ENCODE measurements around the gene MGAT3.

The MGAT3 gene

DNA sequence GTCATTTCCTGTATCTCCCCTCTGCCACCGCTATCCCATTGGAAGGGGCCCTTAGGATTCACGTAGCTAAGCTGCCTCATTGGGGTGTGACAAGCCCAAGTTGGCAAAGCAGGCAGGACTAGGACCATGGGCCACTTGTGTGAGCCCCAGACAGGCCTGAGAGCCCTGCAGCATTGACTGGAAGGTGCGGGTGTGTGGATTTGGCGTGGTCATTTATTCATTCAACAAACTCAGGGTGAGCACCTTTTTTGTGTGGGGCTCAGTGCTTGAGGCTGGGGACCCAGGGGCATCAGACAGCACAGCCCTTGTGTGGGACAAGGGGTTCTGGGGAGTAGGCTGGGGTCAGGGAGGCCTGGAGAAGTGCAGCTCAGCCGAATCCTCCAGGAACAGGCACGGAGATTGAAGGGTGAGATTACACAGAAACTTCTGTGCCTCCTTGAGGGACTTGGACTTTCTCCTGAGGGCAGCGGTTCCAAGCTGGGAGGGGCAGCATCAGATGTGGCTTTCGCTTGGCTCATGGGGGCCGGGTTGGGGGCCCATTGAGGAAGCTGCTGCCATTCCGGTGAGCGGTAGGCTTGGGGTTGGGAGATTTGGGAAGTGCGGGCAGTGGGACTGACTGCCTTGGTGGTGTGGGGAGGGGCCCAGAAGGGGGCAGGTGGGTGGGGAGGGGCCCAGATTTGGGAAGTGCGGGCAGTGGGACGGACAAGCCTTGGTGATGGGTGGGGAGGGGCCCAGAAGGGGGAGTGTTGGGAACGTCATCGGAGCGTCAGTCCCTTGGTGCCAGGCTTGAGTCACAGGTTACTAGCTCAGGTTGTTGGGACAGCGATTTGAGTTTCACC, 11.9 kb downstream of the MGAT3 start:
- H3K4me3 ChIP-seq (ENCODE audit: insufficient read depth, low read depth, low read length, poor library complexity, severe bottlenecking), result no peak overlapping the region
- no peaks in the 10 kb centered on the region for H3K27me3 ChIP-seq (replicated peaks; ENCODE audit: control insufficient read depth, insufficient read depth, low read length, poor library complexity, severe bottlenecking)
- H3K9me3 ChIP-seq (ENCODE audit: control insufficient read depth, low read length), result no peaks in the 10 kb centered on the region
- no peak for DNase-seq
- peaks cover 14% of the 10 kb centered on the region for H3K4me1 ChIP-seq (ENCODE audit: control insufficient read depth, insufficient read depth, low read length, poor library complexity, severe bottlenecking)
- H3K36me3 ChIP-seq (ENCODE audit: control insufficient read depth, insufficient read depth, low read length), result no peaks in the 10 kb centered on the region
- no peak overlapping the region for H3K27ac ChIP-seq (ENCODE audit: insufficient read depth, low read length, poor library complexity, severe bottlenecking)

DNA sequence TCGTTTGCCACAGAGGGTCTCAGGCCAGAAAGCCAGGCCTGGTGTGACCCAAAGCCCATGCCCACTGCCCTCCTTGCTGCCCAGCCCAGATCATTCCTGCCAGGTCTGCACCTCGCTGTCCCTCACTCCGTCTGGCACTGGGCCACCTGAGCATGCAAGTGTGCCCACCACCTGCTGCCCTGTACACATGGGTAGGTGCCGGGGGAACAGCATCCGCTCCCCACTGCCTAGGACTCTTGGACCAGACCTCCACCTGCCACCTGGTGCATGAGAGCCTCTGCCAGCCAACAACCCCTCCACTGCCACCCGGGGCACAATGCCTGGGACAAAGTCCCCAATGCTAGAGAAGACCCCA, 12.5 kb downstream of the MGAT3 start:
- no peaks in the 10 kb centered on the region for H3K9me3 ChIP-seq (ENCODE audit: control insufficient read depth, low read length)
- DNase-seq, result no peak
- no peak overlapping the region for H3K4me3 ChIP-seq (ENCODE audit: insufficient read depth, low read depth, low read length, poor library complexity, severe bottlenecking)
- H3K27me3 ChIP-seq (replicated peaks; ENCODE audit: control insufficient read depth, insufficient read depth, low read length, poor library complexity, severe bottlenecking), result no peaks in the 10 kb centered on the region
- no peak overlapping the region for H3K27ac ChIP-seq (ENCODE audit: insufficient read depth, low read length, poor library complexity, severe bottlenecking)
- H3K36me3 ChIP-seq (ENCODE audit: control insufficient read depth, insufficient read depth, low read length), result no peaks in the 10 kb centered on the region
- peaks cover 14% of the 10 kb centered on the region for H3K4me1 ChIP-seq (ENCODE audit: control insufficient read depth, insufficient read depth, low read length, poor library complexity, severe bottlenecking)

DNA sequence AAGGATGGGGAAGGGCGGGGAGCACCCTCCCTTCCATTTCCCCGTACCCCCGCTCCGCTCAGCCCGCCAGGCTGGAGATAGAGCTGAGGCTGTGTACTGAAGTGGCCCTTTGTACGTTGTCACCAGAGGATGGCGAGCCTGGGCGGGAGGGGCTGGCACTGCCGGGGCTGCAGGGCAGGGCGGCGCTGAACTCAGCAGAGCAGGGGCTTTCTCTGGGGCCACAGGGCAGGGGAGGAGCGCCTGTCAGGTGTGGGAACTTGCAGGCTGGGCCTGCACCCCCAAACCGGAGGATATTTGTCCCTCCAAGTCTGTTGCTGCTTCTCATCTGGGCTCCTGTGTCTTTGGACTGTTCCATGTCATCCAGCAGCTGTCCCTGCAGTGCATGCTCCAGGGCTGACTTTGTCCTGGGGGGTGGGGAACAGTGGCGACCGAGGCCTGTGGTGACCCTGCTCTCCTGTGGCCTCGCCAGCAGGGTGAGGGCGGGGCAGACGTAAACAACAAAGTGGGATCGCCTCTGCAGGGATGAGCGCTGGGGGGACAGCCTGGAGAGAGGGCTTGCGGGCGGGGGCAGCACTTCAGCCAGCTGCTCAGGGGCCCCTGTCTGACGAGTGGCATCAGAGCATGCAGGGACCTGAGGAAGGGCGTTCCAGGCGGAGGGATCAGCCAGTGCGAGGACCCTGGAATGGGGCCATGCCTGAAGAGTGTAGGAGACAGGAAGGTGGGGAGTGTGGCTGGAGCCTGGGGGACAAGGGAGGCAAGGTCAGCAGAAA, 13.1 kb downstream of the MGAT3 start:
- H3K27me3 ChIP-seq (replicated peaks; ENCODE audit: control insufficient read depth, insufficient read depth, low read length, poor library complexity, severe bottlenecking), result no peaks in the 10 kb centered on the region
- H3K4me1 ChIP-seq (ENCODE audit: control insufficient read depth, insufficient read depth, low read length, poor library complexity, severe bottlenecking), result peaks cover 14% of the 10 kb centered on the region
- no peak for DNase-seq
- H3K27ac ChIP-seq (ENCODE audit: insufficient read depth, low read length, poor library complexity, severe bottlenecking), result no peak overlapping the region
- no peaks in the 10 kb centered on the region for H3K9me3 ChIP-seq (ENCODE audit: control insufficient read depth, low read length)
- H3K36me3 ChIP-seq (ENCODE audit: control insufficient read depth, insufficient read depth, low read length), result no peaks in the 10 kb centered on the region
- H3K4me3 ChIP-seq (ENCODE audit: insufficient read depth, low read depth, low read length, poor library complexity, severe bottlenecking), result no peak overlapping the region

DNA sequence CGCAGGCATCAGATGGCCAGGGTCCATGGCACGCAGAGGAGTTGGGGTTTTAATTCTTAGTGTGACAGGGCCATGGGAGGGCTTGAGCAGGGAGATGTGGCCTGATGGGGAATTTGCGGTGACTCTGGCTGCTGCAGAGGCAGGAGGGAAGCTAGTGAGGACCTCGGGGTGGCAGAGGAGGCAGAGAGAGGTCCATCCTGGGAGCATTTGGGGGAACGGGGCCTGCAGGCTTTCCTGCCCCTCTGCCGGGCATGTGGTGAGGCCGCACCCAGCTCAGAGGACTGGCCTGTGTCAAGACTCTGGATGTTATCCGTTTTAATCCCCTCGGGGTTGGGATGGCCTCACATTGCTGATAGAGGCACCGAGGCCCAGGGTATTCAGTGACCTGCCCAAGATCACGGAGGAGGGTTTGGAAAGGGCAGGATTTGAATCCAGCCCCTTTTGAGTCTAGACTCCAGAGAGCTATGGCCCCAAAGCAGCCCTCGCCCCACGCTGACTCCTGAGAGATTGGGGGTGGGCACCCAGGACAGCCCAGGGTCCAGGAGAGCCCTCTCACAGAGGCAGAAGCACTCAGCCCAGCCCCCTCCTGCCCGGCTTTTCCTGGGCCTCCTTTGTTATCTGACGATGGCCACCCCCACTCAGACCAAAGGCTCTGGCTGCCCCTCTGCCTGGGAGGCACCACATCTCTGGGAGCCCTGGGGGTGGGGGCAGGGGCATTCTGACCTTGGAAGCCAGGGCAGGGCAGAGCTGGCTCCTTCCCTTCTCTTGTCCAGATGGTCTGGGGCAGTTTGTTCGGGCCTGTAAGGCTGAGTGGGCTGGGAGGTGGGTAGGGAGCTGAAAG, 13.9 kb downstream of the MGAT3 start:
- Histone ChIP-seq H3K27me3 (replicated peaks; ENCODE audit: control insufficient read depth, insufficient read depth, low read length, poor library complexity, severe bottlenecking) (no peaks in the 10 kb centered on the region), H3K4me3 (ENCODE audit: insufficient read depth, low read depth, low read length, poor library complexity, severe bottlenecking) (no peak overlapping the region), H3K36me3 (ENCODE audit: control insufficient read depth, insufficient read depth, low read length) (no peaks in the 10 kb centered on the region), H3K9me3 (ENCODE audit: control insufficient read depth, low read length) (no peaks in the 10 kb centered on the region), H3K4me1 (ENCODE audit: control insufficient read depth, insufficient read depth, low read length, poor library complexity, severe bottlenecking) (peaks cover 14% of the 10 kb centered on the region), H3K27ac (ENCODE audit: insufficient read depth, low read length, poor library complexity, severe bottlenecking) (no peak overlapping the region)
- no peak for DNase-seq

DNA sequence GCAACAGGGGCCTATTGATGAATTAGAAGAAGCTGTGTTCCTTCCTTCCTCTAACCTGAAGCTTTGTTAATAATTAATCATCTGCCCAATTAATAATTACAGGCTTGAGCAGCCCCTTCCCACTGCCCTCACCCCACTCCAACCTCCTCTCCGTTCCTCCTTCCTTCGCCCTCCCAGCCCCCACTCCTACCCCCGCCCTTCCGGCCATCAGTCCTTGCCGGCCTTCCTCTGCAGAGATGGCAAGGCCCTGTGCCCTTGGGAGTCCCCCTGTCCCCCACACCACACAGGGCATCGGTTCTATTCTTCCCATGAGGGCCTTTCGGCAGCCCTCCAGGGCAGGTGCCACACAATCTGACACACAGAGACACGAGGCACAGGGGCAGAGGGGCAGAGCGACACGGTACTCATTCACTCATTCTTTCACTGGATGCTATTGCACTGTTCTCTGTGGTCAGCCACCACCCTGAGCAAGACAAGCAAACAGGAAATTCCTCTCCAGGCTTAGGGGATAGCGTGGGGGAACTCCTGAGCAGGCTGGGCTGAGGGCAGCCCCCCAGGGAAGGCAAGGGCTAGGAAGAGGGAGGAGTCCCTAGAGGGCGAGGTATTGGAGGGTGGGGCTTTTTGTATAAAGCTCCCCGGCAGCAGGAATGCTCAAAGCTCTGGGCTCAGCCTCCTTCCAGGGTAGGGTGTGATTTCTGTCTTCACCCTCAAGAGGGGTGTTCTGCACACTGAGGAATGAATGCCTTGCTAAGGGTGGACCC, 14.7 kb downstream of the MGAT3 start:
- no peaks in the 10 kb centered on the region for H3K36me3 ChIP-seq (ENCODE audit: control insufficient read depth, insufficient read depth, low read length)
- no peak for DNase-seq
- H3K27me3 ChIP-seq (replicated peaks; ENCODE audit: control insufficient read depth, insufficient read depth, low read length, poor library complexity, severe bottlenecking), result no peaks in the 10 kb centered on the region
- peaks cover 14% of the 10 kb centered on the region for H3K4me1 ChIP-seq (ENCODE audit: control insufficient read depth, insufficient read depth, low read length, poor library complexity, severe bottlenecking)
- no peak overlapping the region for H3K4me3 ChIP-seq (ENCODE audit: insufficient read depth, low read depth, low read length, poor library complexity, severe bottlenecking)
- H3K9me3 ChIP-seq (ENCODE audit: control insufficient read depth, low read length), result no peaks in the 10 kb centered on the region
- no peak overlapping the region for H3K27ac ChIP-seq (ENCODE audit: insufficient read depth, low read length, poor library complexity, severe bottlenecking)

DNA sequence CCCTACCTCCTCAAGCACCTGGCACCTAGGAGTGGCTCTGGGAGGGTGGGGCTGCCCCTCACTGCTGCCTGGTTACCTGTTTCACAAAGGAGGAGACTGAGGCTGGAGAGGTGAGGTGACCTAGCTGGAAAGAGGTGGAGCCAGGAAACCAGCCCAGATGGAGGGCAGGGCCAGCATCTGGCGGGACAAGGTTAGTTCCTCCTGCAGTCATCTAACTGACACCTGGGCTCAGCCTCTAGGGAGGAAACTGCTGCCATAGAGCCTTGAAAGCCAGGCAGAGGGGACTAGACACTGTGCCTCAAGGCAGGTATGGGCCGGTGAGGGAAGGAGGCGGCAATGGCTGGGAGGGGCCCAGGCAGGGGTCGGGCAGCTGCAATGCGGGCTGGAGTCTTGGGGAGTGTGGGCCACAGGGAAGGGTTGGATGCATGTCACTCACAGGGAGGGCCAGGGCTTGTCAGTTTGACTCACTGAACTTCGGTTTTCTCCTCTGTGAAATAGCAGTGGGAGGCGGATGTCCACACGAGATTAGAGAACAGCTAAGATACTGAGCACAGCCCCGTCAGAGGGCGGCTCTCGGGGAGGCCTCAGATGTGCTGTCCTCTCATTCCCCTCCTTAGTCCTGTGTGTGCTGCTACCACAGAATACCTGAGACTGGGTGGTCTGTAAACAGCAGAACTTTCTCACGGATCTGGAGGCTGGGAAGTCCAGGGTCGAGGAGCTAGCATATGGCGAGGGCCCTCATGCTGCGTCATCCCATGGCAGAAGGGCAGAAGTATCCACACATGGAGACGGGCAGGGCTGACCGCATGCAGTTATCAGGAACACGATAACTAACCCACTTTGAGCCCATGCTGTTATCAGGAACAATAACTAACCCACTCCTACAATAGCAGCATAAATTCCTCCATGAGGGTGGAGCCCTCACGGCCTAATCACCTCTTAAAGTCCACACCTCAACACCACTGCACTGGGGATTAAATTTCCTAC, 16.1 kb downstream of the MGAT3 start:
- no peak overlapping the region for H3K4me3 ChIP-seq (ENCODE audit: insufficient read depth, low read depth, low read length, poor library complexity, severe bottlenecking)
- H3K27ac ChIP-seq (ENCODE audit: insufficient read depth, low read length, poor library complexity, severe bottlenecking), result no peak overlapping the region
- peaks cover 14% of the 10 kb centered on the region for H3K4me1 ChIP-seq (ENCODE audit: control insufficient read depth, insufficient read depth, low read length, poor library complexity, severe bottlenecking)
- H3K36me3 ChIP-seq (ENCODE audit: control insufficient read depth, insufficient read depth, low read length), result no peaks in the 10 kb centered on the region
- DNase-seq, result no peak
- no peaks in the 10 kb centered on the region for H3K27me3 ChIP-seq (replicated peaks; ENCODE audit: control insufficient read depth, insufficient read depth, low read length, poor library complexity, severe bottlenecking)
- no peaks in the 10 kb centered on the region for H3K9me3 ChIP-seq (ENCODE audit: control insufficient read depth, low read length)

DNA sequence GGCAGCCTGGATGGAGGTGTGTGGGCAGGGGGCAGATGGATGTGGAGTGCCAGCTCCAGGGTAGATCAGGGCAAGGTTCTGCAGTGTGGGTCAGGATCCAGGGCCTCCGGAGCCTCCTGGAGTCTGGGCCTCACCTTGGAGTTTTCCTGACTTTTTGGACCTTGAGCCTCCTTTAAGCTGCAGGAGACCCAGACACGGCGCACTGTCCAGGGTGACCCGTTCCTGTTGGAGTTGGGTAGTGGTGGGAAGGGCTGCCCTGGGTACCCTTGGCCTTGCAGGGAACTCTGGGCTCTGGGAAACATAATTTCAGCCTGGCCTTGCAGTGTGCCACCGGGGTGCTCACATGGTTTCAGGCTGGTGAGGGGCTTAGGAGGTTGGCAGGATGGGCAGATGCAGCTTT, 17.0 kb downstream of the MGAT3 start:
- Histone ChIP-seq H3K36me3 (ENCODE audit: control insufficient read depth, insufficient read depth, low read length) (no peaks in the 10 kb centered on the region), H3K4me1 (ENCODE audit: control insufficient read depth, insufficient read depth, low read length, poor library complexity, severe bottlenecking) (peaks cover 14% of the 10 kb centered on the region), H3K27ac (ENCODE audit: insufficient read depth, low read length, poor library complexity, severe bottlenecking) (no peak overlapping the region), H3K9me3 (ENCODE audit: control insufficient read depth, low read length) (no peaks in the 10 kb centered on the region), H3K4me3 (ENCODE audit: insufficient read depth, low read depth, low read length, poor library complexity, severe bottlenecking) (no peak overlapping the region), H3K27me3 (replicated peaks; ENCODE audit: control insufficient read depth, insufficient read depth, low read length, poor library complexity, severe bottlenecking) (no peaks in the 10 kb centered on the region)
- DNase-seq, result no peak

DNA sequence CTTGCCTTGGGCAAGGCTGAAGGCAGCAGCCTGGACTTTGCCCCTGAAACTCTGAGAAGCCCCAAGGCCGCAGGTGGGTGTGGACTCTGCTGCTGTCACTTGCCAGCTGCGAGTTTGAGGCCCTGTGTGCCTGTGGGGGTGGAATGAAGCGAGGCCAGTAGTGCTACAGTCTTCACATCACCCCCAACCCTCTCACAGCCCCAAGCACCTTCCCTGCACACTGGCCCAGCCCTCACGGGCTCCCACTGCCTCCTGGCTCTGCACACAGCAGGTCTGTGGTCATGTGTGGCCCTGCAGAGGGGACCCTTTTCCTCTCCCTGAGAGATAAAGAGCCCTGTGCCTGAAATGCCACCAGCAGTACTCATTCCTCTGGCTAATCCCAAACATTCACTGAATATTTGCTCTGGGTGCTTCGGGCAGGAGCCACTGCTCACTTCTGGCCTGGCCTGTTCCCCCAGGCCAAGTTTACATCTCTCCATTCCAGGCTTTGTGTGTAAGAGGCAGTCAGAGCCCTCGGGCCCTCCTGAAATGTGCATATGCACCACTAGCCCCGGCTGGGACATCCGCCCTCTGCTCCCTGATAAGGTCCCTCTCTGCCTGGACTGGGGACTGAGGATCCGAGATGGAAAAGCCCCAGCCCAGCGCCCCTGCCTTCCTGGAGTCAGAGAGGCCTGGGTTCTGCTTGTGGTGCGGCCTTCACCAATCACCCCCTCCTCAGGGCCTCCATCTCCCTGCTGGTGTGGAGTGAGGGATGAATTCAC, 17.7 kb downstream of the MGAT3 start:
- H3K27me3 ChIP-seq (replicated peaks; ENCODE audit: control insufficient read depth, insufficient read depth, low read length, poor library complexity, severe bottlenecking), result no peaks in the 10 kb centered on the region
- H3K36me3 ChIP-seq (ENCODE audit: control insufficient read depth, insufficient read depth, low read length), result no peaks in the 10 kb centered on the region
- no peak overlapping the region for H3K27ac ChIP-seq (ENCODE audit: insufficient read depth, low read length, poor library complexity, severe bottlenecking)
- DNase-seq, result no peak
- no peaks in the 10 kb centered on the region for H3K9me3 ChIP-seq (ENCODE audit: control insufficient read depth, low read length)
- H3K4me1 ChIP-seq (ENCODE audit: control insufficient read depth, insufficient read depth, low read length, poor library complexity, severe bottlenecking), result peaks cover 14% of the 10 kb centered on the region
- H3K4me3 ChIP-seq (ENCODE audit: insufficient read depth, low read depth, low read length, poor library complexity, severe bottlenecking), result no peak overlapping the region
